SU-DHL-6 (cell line): Measurements from ENCODE around the gene FBXO47.

Experiments
- CTCF ChIP-seq: fragments of 200-600 bp; sonication (generic); IDR thresholded peaks from one replicate; pipeline ENCODE4 v1.5.1; 2017; ENCODE audit warnings: antibody characterized with exemption, mild to moderate bottlenecking, low read length, moderate library complexity; ENCODE audit not compliant: insufficient read depth, poor library complexity, severe bottlenecking
- EZH2phosphoT487 ChIP-seq: fragments of 200-600 bp; sonication (generic), shearing (Covaris generic); conservative IDR thresholded peaks from 2 replicates; pipeline ENCODE4 v1.6.1; 2018; ENCODE audit warnings: mild to moderate bottlenecking, antibody characterized with exemption, low read length, moderate library complexity, mixed read lengths

GRCh38 chr17:38898291-38898679 lies 68.9 kb downstream of the FBXO47 start:
- TF ChIP-seq CTCF: no peak
- no peak for TF ChIP-seq EZH2phosphoT487
